Measurements from ENCODE around the gene MORF4L2.

- TF ChIP-seq CTCF (IDR thresholded peaks at IDR 0.05) = no peak
- no peak for TF ChIP-seq ZFX (IDR thresholded peaks at IDR 0.05; ENCODE audit: borderline replicate concordance)
These were observed 18.4 kb upstream of the MORF4L2 start for GRCh38 chrX:103704863-103705262.
